Progenitor cell of endocrine pancreas (in vitro differentiated cells): ENCODE results near the gene AHDC1. TPM values are rescaled to one million over a fixed set of nuclear protein-coding genes. Genes with fewer than 3 reads are reported as not detected.

Experiments
- DNase-seq: peaks from one replicate; pipeline ENCODE4 v3.0.0; 2021; ENCODE audit warnings: low spot score; ENCODE audit not compliant: unreplicated experiment
- H3K27ac Mint-ChIP-seq: 2 replicates; pipeline ENCODE4 v1.8.0; 2021; ENCODE audit warnings: mild to moderate bottlenecking, moderate library complexity, mixed read lengths
- H3K27me3 Mint-ChIP-seq: 2 replicates; pipeline ENCODE4 v1.8.0; 2021; ENCODE audit warnings: mixed read lengths
- H3K36me3 Mint-ChIP-seq: 2 replicates; pipeline ENCODE4 v1.8.0; 2022; ENCODE audit warnings: mixed read lengths; ENCODE audit not compliant: insufficient read depth
- H3K4me1 Mint-ChIP-seq: 2 replicates; pipeline ENCODE4 v1.8.0; 2021; ENCODE audit warnings: low read depth, mixed read lengths
- H3K4me3 Mint-ChIP-seq: 2 replicates; pipeline ENCODE4 v1.8.0; 2021; ENCODE audit warnings: low read depth, mild to moderate bottlenecking, moderate library complexity, mixed read lengths
- H3K9me3 Mint-ChIP-seq: 2 replicates; pipeline ENCODE4 v1.8.0; 2021; ENCODE audit warnings: low read depth, mixed read lengths
- total RNA-seq: library from RNA; stranded (reverse); gene quantifications from 2 replicates; pipeline ENCODE4 v1.2.1, GENCODE V29; 2021
- TF ChIP-seq, protein P1 (sequence below): fragments of 200-600 bp; sonication (generic); IDR thresholded peaks from one replicate; pipeline ENCODE4 v1.5.0; 2021; ENCODE audit warnings: antibody characterized with exemption, mild to moderate bottlenecking; ENCODE audit not compliant: unreplicated experiment

AHDC1 gene
- total RNA-seq, 1 donor from 2014 or later = 53.3 TPM

DNA sequence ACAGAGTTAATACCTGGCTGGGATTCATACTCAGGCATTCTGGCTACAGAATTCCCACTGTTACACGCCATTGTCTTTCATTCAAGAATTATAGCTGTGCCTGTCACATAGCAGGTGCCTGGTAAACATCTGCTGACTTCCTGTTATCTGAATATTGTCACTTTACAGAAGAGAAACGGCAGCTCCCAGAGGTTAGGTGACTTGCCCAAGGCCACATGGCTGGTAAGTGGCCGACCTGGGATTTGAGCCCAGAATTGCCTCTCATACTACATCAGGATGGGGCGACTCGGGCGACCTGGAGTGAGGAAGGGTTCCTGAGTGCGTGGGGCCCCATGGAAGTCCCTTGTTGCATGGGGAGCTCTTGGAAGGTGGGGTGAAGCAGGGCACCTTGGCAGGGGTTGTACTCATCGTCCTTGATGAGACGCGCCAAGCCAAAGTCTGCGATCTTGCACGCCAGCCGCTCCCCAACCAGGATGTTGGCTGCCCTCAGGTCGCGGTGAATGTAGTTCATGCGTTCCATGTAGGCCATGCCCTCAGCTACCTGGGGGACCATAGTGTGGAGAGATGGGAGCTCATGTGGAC lies 10.2 kb upstream of the AHDC1 start:
- Mint-ChIP-seq H3K27me3 (peaks cover 29% of the 10 kb centered on the region), H3K9me3 (no peaks in the 10 kb centered on the region), H3K4me1 (peaks cover 5% of the 10 kb centered on the region), H3K36me3 (no peaks in the 10 kb centered on the region), H3K4me3 (peak overlapping the region; percentile 57), H3K27ac (no peak overlapping the region)
- TF ChIP-seq, protein P1, sequence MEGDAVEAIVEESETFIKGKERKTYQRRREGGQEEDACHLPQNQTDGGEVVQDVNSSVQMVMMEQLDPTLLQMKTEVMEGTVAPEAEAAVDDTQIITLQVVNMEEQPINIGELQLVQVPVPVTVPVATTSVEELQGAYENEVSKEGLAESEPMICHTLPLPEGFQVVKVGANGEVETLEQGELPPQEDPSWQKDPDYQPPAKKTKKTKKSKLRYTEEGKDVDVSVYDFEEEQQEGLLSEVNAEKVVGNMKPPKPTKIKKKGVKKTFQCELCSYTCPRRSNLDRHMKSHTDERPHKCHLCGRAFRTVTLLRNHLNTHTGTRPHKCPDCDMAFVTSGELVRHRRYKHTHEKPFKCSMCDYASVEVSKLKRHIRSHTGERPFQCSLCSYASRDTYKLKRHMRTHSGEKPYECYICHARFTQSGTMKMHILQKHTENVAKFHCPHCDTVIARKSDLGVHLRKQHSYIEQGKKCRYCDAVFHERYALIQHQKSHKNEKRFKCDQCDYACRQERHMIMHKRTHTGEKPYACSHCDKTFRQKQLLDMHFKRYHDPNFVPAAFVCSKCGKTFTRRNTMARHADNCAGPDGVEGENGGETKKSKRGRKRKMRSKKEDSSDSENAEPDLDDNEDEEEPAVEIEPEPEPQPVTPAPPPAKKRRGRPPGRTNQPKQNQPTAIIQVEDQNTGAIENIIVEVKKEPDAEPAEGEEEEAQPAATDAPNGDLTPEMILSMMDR = no peak
- DNase-seq = no peak

DNA sequence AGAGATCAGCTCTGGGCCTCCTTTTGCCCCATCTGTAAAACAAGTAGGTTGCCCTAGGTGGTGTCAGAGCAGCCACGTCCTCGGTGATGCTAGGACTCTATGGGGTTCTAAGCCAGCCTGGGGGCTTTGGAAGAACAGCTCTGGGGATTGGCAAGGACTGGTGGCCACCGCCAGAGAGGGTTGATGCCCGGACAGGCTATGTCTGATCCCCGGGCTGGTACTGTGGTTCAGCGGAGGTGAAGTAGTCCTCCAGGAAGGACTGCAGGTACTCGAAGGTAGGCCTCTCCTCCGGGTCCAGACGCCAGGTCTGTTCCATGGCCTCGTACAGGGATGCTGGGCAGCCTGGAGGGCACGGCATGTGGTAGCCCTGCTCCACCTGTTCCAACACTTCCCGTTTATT lies 8.8 kb upstream of the AHDC1 start:
- DNase-seq = no peak
- Mint-ChIP-seq H3K27me3 (peaks cover 23% of the 10 kb centered on the region), H3K4me3 (no peak overlapping the region), H3K27ac (no peak overlapping the region), H3K36me3 (no peaks in the 10 kb centered on the region), H3K4me1 (peaks cover 6% of the 10 kb centered on the region), H3K9me3 (no peaks in the 10 kb centered on the region)
- TF ChIP-seq, protein P1 = no peak

DNA sequence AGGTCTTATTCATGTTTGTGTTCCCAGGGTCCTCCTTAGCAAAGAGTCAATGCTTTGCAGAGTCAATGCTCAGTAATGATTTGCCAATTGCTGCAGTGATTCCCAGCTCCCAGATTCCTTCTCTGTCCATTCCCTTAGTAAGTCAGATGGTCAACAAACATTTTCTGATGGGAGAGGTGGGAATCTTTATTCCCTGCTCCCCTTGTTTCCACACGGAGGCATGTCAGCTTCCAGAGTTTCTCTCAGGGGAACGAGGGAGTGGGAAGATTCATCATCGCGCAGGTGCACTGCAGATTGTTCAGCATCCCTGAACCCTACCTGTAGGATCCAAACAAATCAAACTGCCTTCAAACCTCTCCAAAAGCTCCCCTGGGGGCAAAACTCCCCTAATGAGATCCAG lies 7.5 kb upstream of the AHDC1 start:
- TF ChIP-seq, protein P1 = no peak
- no peaks in the 10 kb centered on the region for H3K36me3 Mint-ChIP-seq
- H3K27me3 Mint-ChIP-seq = peaks cover 17% of the 10 kb centered on the region
- H3K27ac Mint-ChIP-seq = no peak overlapping the region
- H3K4me3 Mint-ChIP-seq = no peak overlapping the region
- DNase-seq = no peak
- H3K9me3 Mint-ChIP-seq = no peaks in the 10 kb centered on the region
- peaks cover 15% of the 10 kb centered on the region for H3K4me1 Mint-ChIP-seq

DNA sequence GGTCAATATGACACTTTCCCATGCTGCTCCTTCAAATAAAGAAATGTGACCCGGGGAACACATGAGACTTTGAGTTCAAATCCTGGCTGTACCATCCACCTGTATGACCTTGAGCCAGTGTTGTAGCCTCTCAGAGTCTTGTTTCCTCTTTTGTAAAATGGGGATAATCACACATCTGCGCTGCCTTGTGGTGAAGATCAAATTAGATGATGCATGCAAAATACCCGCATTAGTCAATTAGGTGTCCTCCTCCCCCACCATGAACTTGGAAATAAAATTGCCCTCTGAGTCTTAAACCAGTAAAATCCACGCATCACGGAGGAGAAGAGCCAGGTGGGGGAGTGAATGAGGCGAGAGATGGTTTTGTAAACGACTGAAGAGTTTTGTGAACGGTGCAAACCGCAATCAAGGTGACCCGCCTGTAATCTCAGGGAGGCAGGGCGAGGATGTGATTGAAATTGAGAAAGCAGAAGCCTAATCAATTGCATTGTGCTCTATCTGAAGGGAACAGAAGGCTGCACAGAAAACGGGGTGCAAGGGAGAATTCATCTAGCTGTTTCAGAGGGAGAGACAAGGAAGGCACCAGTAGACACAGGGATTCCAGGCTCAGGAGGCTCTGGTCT lies 5.8 kb upstream of the AHDC1 start:
- H3K36me3 Mint-ChIP-seq = no peaks in the 10 kb centered on the region
- H3K9me3 Mint-ChIP-seq = no peaks in the 10 kb centered on the region
- H3K4me3 Mint-ChIP-seq = no peak overlapping the region
- no peak overlapping the region for H3K27ac Mint-ChIP-seq
- peaks cover 12% of the 10 kb centered on the region for H3K27me3 Mint-ChIP-seq
- DNase-seq = no peak
- peaks cover 17% of the 10 kb centered on the region for H3K4me1 Mint-ChIP-seq
- TF ChIP-seq, protein P1 = no peak

DNA sequence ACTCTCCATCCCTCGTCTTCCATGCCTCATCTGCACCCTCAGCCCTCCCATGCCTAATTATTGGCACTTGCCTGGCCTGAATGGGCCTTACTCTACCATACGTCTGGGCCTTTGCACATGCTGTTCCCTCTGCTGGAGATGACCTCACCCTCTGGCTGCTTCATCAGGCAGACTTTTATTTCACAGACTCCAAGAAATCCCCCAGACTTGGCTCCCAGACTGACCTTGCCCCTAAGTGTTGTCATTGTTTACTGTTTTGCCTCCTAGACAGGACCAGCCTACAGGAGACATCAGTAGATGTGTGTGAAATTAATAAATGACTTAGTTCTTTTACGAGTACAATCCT lies 5.2 kb upstream of the AHDC1 start:
- DNase-seq = no peak
- H3K4me1 Mint-ChIP-seq = peaks cover 17% of the 10 kb centered on the region

More for the DNA sequence above, 5.2 kb upstream of the AHDC1 start:
- peaks cover 12% of the 10 kb centered on the region for H3K27me3 Mint-ChIP-seq
- H3K4me3 Mint-ChIP-seq = no peak overlapping the region
- H3K27ac Mint-ChIP-seq = no peak overlapping the region
- TF ChIP-seq, protein P1 = no peak
- H3K36me3 Mint-ChIP-seq = no peaks in the 10 kb centered on the region
- H3K9me3 Mint-ChIP-seq = no peaks in the 10 kb centered on the region
